Esophagus mucosa (tissue), 1 donor: Measurements from ENCODE around the gene AMTN. TPM values are rescaled to one million over a fixed set of nuclear protein-coding genes. Genes with fewer than 3 reads are reported as not detected.

Experiments used
- ATAC-seq: fragments of 200-7000 bp; cut with Tn5 transposase; one replicate; pipeline ENCODE4 v1.9.1; 2020
- total RNA-seq: library from RNA; stranded (reverse); gene quantifications from one replicate; pipeline ENCODE4 v1.2.4, GENCODE V29; 2023
- donor health status: DM: yes; HTN: yes; CAD: no.

Gene AMTN
- total RNA-seq, 1 donor from 2014 or later = not detected

GRCh38 chr4:70564033-70564432, 45.7 kb downstream of the AMTN start:
- ATAC-seq = no peak

- no peak for ATAC-seq
Observed at GRCh38 chr4:70570796-70571195, 52.4 kb downstream of the AMTN start.

GRCh38 chr4:70571772-70572171, 53.4 kb downstream of the AMTN start:
- no peak for ATAC-seq

GRCh38 chr4:70575964-70576363, 57.6 kb downstream of the AMTN start:
- no peak for ATAC-seq

GRCh38 chr4:70577220-70577927, 59.0 kb downstream of the AMTN start:
- ATAC-seq = no peak

- ATAC-seq = no peak
Observed at GRCh38 chr4:70581980-70582379, 63.6 kb downstream of the AMTN start.

Other genes with a start within 250 kb of the AMTN start
- gene CABS1, start 183.6 kb upstream of the AMTN start, total RNA-seq = not detected
- gene SMR3A, start 157.8 kb upstream of the AMTN start, total RNA-seq = not detected
- not detected for gene SMR3B, start 135.4 kb upstream of the AMTN start, total RNA-seq
- not detected for gene OPRPN, start 120.6 kb upstream of the AMTN start, total RNA-seq
- not detected for gene MUC7, start 46.4 kb upstream of the AMTN start, total RNA-seq
- gene AMBN, start 73.7 kb downstream of the AMTN start, total RNA-seq = not detected
- gene ENAM, start 110.2 kb downstream of the AMTN start, total RNA-seq = not detected
- gene JCHAIN, start 147.9 kb downstream of the AMTN start, total RNA-seq = 21.1 TPM
- gene UTP3, start 170.0 kb downstream of the AMTN start, total RNA-seq = 19.1 TPM
- 43.1 TPM for gene RUFY3, start 203.4 kb downstream of the AMTN start, total RNA-seq